GM18526 (cell line): Measurements from ENCODE around the gene HEXIM1.
A peak's percentile ranks its signal among the peaks of the same experiment; 100 is the strongest.

Experiments used
- POLR2A ChIP-seq: IDR thresholded peaks from 3 replicates; pipeline ENCODE4 v1.6.1; 2011; ENCODE audit not compliant: insufficient read length; ENCODE audit errors: extremely low read depth

Gene HEXIM1

DNA sequence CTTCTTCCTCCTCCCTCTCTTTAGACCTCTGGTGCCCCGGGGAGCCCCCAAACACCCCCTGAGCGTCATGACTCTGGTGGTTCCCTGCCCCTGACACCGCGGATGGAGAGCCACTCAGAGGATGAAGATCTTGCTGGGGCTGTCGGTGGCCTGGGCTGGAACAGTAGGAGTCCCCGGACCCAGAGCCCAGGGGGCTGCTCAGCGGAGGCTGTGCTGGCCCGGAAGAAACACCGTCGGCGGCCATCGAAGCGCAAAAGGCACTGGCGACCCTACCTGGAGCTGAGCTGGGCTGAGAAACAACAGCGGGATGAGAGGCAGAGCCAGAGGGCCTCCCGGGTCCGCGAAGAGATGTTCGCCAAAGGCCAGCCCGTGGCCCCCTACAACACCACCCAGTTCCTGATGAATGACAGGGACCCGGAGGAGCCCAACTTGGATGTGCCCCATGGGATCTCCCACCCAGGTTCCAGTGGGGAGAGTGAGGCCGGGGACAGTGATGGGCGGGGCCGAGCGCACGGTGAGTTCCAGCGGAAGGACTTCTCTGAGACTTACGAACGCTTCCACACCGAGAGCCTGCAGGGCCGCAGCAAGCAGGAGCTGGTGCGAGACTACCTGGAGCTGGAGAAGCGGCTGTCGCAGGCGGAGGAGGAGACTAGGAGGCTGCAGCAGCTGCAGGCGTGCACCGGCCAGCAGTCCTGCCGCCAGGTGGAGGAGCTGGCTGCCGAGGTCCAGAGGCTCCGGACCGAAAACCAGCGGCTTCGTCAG lies 20.9 kb downstream of the HEXIM1 start:
- TF ChIP-seq POLR2A = no peak

GRCh38 chr17:45170280-45170930 lies 22.1 kb downstream of the HEXIM1 start:
- TF ChIP-seq POLR2A = no peak

GRCh38 chr17:45170931-45171337 lies 22.7 kb downstream of the HEXIM1 start:
- no peak for TF ChIP-seq POLR2A

GRCh38 chr17:45171338-45172231 lies 23.3 kb downstream of the HEXIM1 start:
- no peak for TF ChIP-seq POLR2A

DNA sequence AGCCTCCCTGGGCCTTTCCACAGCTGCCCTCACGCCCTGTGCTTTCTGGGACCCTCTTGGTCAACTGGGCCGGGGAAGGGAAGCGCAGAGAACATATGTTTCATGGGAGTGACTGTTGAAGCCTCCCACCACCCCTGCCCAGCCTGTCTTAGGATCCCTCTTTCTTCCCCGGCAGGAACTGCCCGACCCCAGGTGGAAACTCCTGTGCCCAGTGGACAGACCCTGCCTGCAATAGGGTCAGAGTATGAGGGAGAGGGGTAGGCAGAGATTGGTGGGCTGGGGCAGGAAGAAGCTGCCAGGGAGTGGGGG lies 23.9 kb downstream of the HEXIM1 start:
- no peak for TF ChIP-seq POLR2A

DNA sequence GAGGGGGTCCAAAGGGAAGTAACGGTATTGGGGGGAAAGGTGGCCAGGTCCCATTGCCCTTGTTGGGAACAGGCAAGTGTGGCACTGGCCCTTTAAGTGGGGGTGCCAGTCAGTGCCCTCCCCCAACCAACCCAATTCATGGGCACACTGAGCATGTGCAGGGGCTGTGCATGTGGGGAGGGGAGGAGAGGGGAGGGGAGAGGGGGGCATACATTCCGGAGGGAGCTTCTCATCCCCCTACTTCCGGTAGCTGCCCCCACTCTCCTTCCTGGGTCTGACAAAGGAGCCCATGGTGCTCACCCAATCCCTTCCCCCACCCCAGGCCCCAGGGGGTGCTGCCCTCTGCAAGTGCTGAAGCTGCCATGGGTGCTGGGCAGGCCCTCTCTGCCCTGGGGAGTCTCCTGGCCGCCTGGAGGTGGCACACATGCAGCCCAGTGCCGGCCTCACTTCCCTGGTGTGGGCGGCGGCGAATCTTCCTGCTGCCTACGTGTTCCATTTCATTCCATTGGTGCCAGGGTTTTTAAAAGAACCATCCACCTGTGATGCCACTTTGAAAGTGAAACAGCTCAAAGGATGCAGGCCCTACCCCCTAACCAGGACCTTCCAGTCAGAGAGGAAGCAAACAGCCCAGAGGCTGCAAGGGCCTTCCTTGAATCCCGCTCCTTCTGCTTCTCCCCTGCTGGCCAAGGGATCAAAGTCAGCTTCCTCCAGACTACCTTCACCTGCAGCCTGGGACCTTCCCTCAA lies 24.4 kb downstream of the HEXIM1 start:
- peak; percentile 48 for TF ChIP-seq POLR2A

DNA sequence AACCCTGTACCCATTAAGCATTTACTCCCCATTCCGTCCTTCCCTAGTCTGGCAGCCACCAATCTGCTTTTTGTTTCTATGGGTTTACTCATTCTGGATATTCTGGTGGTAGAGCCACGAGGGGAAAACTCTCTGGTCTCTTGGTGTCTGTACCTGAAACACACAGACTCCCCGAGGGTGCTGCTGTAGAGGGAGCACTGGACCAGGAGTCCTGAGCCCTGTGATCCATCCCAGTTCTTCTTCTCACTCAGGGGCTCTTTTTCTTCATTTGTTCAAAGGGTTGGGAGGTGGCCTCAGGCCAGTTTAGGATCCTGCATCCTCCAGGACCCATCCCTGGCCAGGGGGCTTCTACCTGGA lies 27.5 kb downstream of the HEXIM1 start:
- no peak for TF ChIP-seq POLR2A

- no peak for TF ChIP-seq POLR2A
These were observed 29.3 kb downstream of the HEXIM1 start for GRCh38 chr17:45177563-45177962.

- no peak for TF ChIP-seq POLR2A
These were observed 35.9 kb downstream of the HEXIM1 start for GRCh38 chr17:45184144-45184543.

- no peak for TF ChIP-seq POLR2A
These were observed 38.6 kb downstream of the HEXIM1 start for GRCh38 chr17:45186801-45187354.

- no peak for TF ChIP-seq POLR2A
These were observed 40.7 kb downstream of the HEXIM1 start for GRCh38 chr17:45189009-45189408.

DNA sequence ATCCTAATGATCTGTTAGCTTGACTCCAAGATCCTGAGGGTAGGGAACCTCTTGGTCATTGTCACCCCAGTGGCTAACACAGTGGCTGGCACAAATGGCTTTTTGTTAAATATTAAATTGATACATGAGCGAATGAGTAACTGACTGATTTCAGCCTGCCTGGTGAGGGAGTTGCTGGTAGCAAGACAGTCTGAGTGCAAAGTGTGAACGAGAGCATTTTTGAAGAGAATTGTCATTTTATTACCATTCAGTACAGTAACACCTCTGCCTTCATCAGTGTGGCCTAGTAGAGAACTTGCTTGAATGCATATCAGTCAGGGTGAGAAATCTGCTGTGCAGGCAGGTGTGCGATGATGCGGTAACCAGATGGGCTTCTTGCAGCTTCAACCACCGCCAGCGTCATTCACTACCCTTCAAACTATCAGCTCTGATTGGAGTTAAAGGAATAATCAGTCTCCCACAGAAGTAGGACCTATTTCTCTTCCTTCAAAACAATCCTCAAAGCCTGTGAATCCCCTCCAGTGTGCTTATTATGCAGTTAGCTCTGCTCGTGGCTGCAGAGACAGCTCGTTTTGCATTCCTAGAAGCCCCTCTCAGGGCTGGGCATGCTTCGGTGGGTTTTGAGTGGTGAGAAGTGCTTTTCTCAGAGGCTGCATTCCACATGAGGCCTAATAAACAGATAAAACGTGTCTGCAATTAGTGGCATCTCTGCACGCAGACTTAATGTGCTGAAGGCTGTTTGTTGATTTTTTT lies 42.4 kb downstream of the HEXIM1 start:
- no peak for TF ChIP-seq POLR2A

DNA sequence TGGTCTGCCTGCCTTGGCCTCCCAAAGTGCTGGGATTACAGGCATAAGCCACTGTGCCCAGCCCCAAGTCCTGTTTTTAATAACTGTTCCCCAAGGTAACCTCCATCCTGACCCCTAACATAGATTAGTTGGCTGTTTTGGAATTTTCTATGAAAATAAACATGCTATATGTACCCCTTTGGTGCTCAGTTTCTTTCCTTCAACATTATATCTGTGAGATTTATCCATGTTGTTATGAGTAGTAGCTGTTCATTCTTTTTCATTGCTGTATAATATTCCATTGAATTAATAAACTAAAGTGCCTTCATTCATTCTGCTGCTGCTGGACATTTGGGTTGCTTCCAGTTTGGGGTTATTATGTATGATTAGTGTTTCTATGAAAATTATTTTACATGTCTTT lies 47.1 kb downstream of the HEXIM1 start:
- TF ChIP-seq POLR2A = no peak

GRCh38 chr17:45197108-45197507 lies 48.8 kb downstream of the HEXIM1 start:
- TF ChIP-seq POLR2A = no peak
